HCT116 (cell line): ENCODE results near the gene AEBP1. TPM values are rescaled to one million over a fixed set of nuclear protein-coding genes. Genes with fewer than 3 reads are reported as not detected.

Experiments used
- ATAC-seq: fragments of 200-7000 bp; cut with Tn5 transposase; 2 replicates; pipeline ENCODE4 v1.9.1; 2020; ENCODE audit warnings: mild to moderate bottlenecking, moderate library complexity
- BruUV-seq: library from RNA; stranded (reverse); fragments of 400-500 nt; replicated peaks from 2 replicates; lab custom pipeline; 2021; lab: Mats Ljungman, UMichigan
- CTCF ChIA-PET: fragments of 300-600 bp; sonication (Branson Sonifier 250); formaldehyde crosslinking; loops from one replicate; lab custom pipeline; 2021; ENCODE audit warnings: antibody characterized with exemption; lab: Charles Lee
- POLR2A ChIA-PET: fragments of 300-600, 350-600 bp; sonication (Branson Sonifier 250); formaldehyde crosslinking; loops from one replicate; lab custom pipeline; 2021; ENCODE audit warnings: antibody characterized with exemption; lab: Charles Lee
- RAD21 ChIA-PET, 2 experiments: fragments of 300-600 bp; sonication (Branson Sonifier 250); formaldehyde crosslinking; loops; one replicate each; lab custom pipeline; 2023; ENCODE audit warnings: low total read pairs in 2 of 2; ENCODE audit not compliant: uncharacterized antibody in 2 of 2, unreplicated experiment in 2 of 2, low non-redundant PET in 1 of 2; lab: Charles Lee
- DNase-seq: peaks from one replicate; pipeline ENCODE4 v3.0.0-alpha.2; 2010; ENCODE audit warnings: low read depth, low spot score
- H2AFZ ChIP-seq: fragments of 200-600 bp; shearing (Covaris generic), sonication (generic); 2 replicates; pipeline ENCODE4 v1.6.1; 2017; ENCODE audit warnings: low read depth, mixed run types, mixed read lengths, antibody characterized with exemption, low read length; ENCODE audit not compliant: poor library complexity, severe bottlenecking
- H3K27ac ChIP-seq: 2 replicates; pipeline ENCODE4 v1.5.1; 2012; ENCODE audit warnings: low read depth, low read length
- H3K27me3 ChIP-seq: fragments of 200-600 bp; sonication (generic); 2 replicates; pipeline ENCODE4 v1.6.1; 2016; ENCODE audit warnings: mixed run types, low read length, mixed read lengths; ENCODE audit not compliant: insufficient read depth
- H3K36me3 ChIP-seq, 2 experiments: fragments of 200-500 bp in 1 of 2; fragments of 200-600 bp in 1 of 2; sonication (Bioruptor generic) in 1 of 2; sonication (generic) in 1 of 2; 2 replicates each; pipeline versions ENCODE4 v1.5.1 to v1.6.1; 2014 to 2016; ENCODE audit warnings: low read length in 2 of 2, inconsistent platforms in 1 of 2, mixed read lengths in 1 of 2, mixed run types in 1 of 2; ENCODE audit not compliant: insufficient read depth in 2 of 2, control insufficient read depth in 1 of 2
- H3K4me1 ChIP-seq, 2 experiments: fragments of 200-600 bp in 1 of 2; sonication (generic) in 1 of 2; 2 replicates each; pipeline versions ENCODE4 v1.5.1 to v1.6.1; 2012 to 2017; ENCODE audit warnings: low read length in 2 of 2, inconsistent platforms in 1 of 2, mild to moderate bottlenecking in 1 of 2, mixed read lengths in 1 of 2, mixed run types in 1 of 2, moderate library complexity in 1 of 2; ENCODE audit not compliant: insufficient read depth in 2 of 2, control insufficient read depth in 1 of 2
- H3K4me2 ChIP-seq: fragments of 200-600 bp; sonication (generic); 2 replicates; pipeline ENCODE4 v1.6.1; 2017; ENCODE audit warnings: mixed run types, low read length, mixed read lengths
- H3K4me3 ChIP-seq, 2 experiments: fragments of 200-600 bp in 1 of 2; sonication (generic) in 1 of 2; replicated peaks in 1 of 2; 2 replicates each; pipeline ENCODE4 v1.5.1; 2011 to 2016; ENCODE audit warnings: low read length in 2 of 2, control low read depth in 1 of 2, low read depth in 1 of 2, mild to moderate bottlenecking in 1 of 2, mixed read lengths in 1 of 2, mixed run types in 1 of 2
- H3K79me2 ChIP-seq: fragments of 200-600 bp; sonication (generic); 2 replicates; pipeline ENCODE4 v1.6.1; 2017; ENCODE audit warnings: mild to moderate bottlenecking, mixed run types, low read length, moderate library complexity, mixed read lengths; ENCODE audit not compliant: insufficient read depth
- H3K9ac ChIP-seq: fragments of 200-600 bp; sonication (generic); 2 replicates; pipeline ENCODE4 v1.6.1; 2016; ENCODE audit warnings: low read length, mixed read lengths
- H3K9me2 ChIP-seq: fragments of 200-600 bp; sonication (generic), shearing (Covaris generic); 2 replicates; pipeline ENCODE4 v1.6.1; 2017; ENCODE audit warnings: mixed run types, mild to moderate bottlenecking, moderate library complexity; ENCODE audit not compliant: insufficient read depth
- H3K9me3 ChIP-seq, 2 experiments: fragments of 200-500 bp in 1 of 2; fragments of 200-600 bp in 1 of 2; sonication (Bioruptor generic) in 1 of 2; sonication (generic) in 1 of 2; 2 replicates each; pipeline ENCODE4 v1.6.1; 2014 to 2017; ENCODE audit warnings: low read length in 2 of 2, mixed read lengths in 2 of 2, inconsistent platforms in 1 of 2, low read depth in 1 of 2, mild to moderate bottlenecking in 1 of 2, mixed run types in 1 of 2, moderate library complexity in 1 of 2; ENCODE audit not compliant: control insufficient read depth in 1 of 2, insufficient read depth in 1 of 2
- H4K20me1 ChIP-seq: fragments of 200-600 bp; sonication (generic), shearing (Covaris generic); 2 replicates; pipeline ENCODE4 v1.6.1; 2017; ENCODE audit warnings: mixed run types, mild to moderate bottlenecking, moderate library complexity; ENCODE audit not compliant: insufficient read depth
- CBX3 ChIP-seq: IDR thresholded peaks from 2 replicates; pipeline ENCODE4 v1.6.1; 2012; ENCODE audit warnings: low read depth
- CEBPB ChIP-seq: IDR thresholded peaks from 2 replicates; pipeline ENCODE4 v1.6.1; 2012; ENCODE audit warnings: low read depth
- EGR1 ChIP-seq: IDR thresholded peaks from 2 replicates; pipeline ENCODE4 v1.6.1; 2012; ENCODE audit warnings: low read depth
- EZH2 ChIP-seq: fragments of 200-600 bp; sonication (generic); IDR thresholded peaks from 2 replicates; pipeline ENCODE4 v1.6.1; 2017; ENCODE audit warnings: antibody characterized with exemption, mixed run types
- EZH2phosphoT487 ChIP-seq: fragments of 200-600 bp; IDR thresholded peaks from 2 replicates; pipeline ENCODE4 v1.6.1; 2018; ENCODE audit warnings: antibody characterized with exemption, borderline replicate concordance
- JUND ChIP-seq: IDR thresholded peaks from 2 replicates; pipeline ENCODE4 v1.6.1; 2012
- POLR2A ChIP-seq: IDR thresholded peaks from 2 replicates; pipeline ENCODE4 v1.7.0; 2011; ENCODE audit warnings: borderline replicate concordance; ENCODE audit not compliant: insufficient read depth, insufficient read length; ENCODE audit errors: extremely low read depth
- POLR2AphosphoS5 ChIP-seq: IDR thresholded peaks from 2 replicates; pipeline ENCODE4 v1.6.1; 2011; ENCODE audit warnings: mild to moderate bottlenecking, low read depth, low read length, moderate library complexity
- RAD21 ChIP-seq: IDR thresholded peaks from 2 replicates; pipeline ENCODE4 v1.6.1; 2012; ENCODE audit warnings: low read depth, mild to moderate bottlenecking
- SIN3A ChIP-seq: IDR thresholded peaks from 2 replicates; pipeline ENCODE4 v1.6.1; 2012; ENCODE audit warnings: low read depth
- SP1 ChIP-seq: IDR thresholded peaks from 2 replicates; pipeline ENCODE4 v1.6.1; 2012; ENCODE audit warnings: low read depth
- SRF ChIP-seq: IDR thresholded peaks from 2 replicates; pipeline ENCODE4 v1.6.1; 2012; ENCODE audit warnings: low read depth
- TCF7L2 ChIP-seq: IDR thresholded peaks from 2 replicates; pipeline ENCODE4 v1.7.0; 2011; ENCODE audit warnings: borderline replicate concordance, inconsistent platforms; ENCODE audit not compliant: insufficient read depth, insufficient read length; ENCODE audit errors: extremely low read depth
- YY1 ChIP-seq: IDR thresholded peaks from 2 replicates; pipeline ENCODE4 v1.6.1; 2011; ENCODE audit warnings: low read length, low read depth, moderate library complexity, mild to moderate bottlenecking; ENCODE audit not compliant: insufficient replicate concordance; ENCODE audit errors: extremely low read depth
- ZFX ChIP-seq: fragments of 450-650 bp; IDR thresholded peaks from 2 replicates; pipeline ENCODE4 v1.6.1; 2017
- intact Hi-C: fragments of 100-400 bp; cut with micrococcal nuclease; formaldehyde crosslinking; loops from 2 replicates; pipeline ENCODE4 v1.10.0; 2022
- total RNA-seq: library from RNA; stranded (reverse); gene quantifications from one replicate; pipeline ENCODE4 v1.2.1, GENCODE V29; 2021; ENCODE audit not compliant: unreplicated experiment
- TF ChIP-seq, protein P1 (sequence below): IDR thresholded peaks from 2 replicates; pipeline ENCODE4 v1.6.1; 2012; ENCODE audit warnings: low read depth
- TF ChIP-seq, protein P2 (sequence below): IDR thresholded peaks from 2 replicates; pipeline ENCODE4 v1.6.1; 2012
- TF ChIP-seq, protein P3 (sequence below), 3 experiments: fragments of 200-600 bp in 1 of 3; sonication (generic) in 1 of 3; IDR thresholded peaks in 2 of 3; conservative IDR thresholded peaks in 1 of 3; 2 replicates each; pipeline ENCODE4 v1.5.1; 2012 to 2017; ENCODE audit warnings: low read depth in 2 of 3, low read length in 2 of 3, antibody characterized with exemption in 1 of 3, borderline replicate concordance in 1 of 3, control low read depth in 1 of 3, mild to moderate bottlenecking in 1 of 3, mixed read lengths in 1 of 3, mixed run types in 1 of 3, moderate library complexity in 1 of 3; ENCODE audit not compliant: insufficient read depth in 1 of 3
- TF ChIP-seq, protein P4 (sequence below): IDR thresholded peaks from 2 replicates; pipeline ENCODE4 v1.6.1; 2012
- TF ChIP-seq, protein P5 (sequence below): IDR thresholded peaks from 2 replicates; pipeline ENCODE4 v1.6.1; 2011; ENCODE audit warnings: mild to moderate bottlenecking, low read length, moderate library complexity; ENCODE audit not compliant: insufficient replicate concordance; ENCODE audit errors: extremely low read depth

AEBP1 gene
- total RNA-seq, 1 experiment from 2014 or later, result 0.49 TPM

DNA sequence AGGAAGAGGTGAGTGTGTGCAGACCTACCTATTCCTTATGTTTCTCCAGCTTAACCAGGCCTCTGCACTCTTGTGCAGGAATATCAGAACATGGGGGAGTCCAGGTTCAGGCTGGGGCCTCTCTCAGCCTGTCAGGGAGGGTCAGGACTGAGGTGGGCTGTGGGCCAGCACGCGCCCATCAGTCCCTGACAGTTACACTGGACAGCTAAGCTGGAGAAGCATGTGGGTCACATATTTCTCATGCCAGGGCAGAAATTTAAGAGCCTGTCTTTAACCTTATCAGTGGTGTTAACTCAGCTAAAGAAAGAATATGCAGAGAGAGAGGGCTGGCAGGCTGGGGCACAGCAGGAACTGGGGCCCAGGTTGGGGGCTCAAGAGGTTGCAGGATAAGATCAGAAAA is 27.9 kb downstream of the AEBP1 start:
- ATAC-seq, result no peak
- no peaks in the 10 kb centered on the region for H3K79me2 ChIP-seq
- no peak for DNase-seq
- H2AFZ ChIP-seq, result no peak overlapping the region
- ChIA-PET CTCF (interaction anchor here (1.8 kb wide), 1 partner anchor 64 kb away, joined by 8 read pairs; no protein-coding TSS in a partner anchor), POLR2A (no interaction called here), RAD21 (interaction anchor here in 1 of 2 experiments (1.1 kb wide), 1 partner anchor 64 kb away, joined by 4 read pairs; no protein-coding TSS in a partner anchor)
- no TSS peak for BruUV-seq
- no peaks in the 10 kb centered on the region for H4K20me1 ChIP-seq
- H3K36me3 ChIP-seq, result no peaks in the 10 kb centered on the region
- no peak overlapping the region for H3K27ac ChIP-seq
- intact Hi-C loops, result no loop called here
- peaks cover 0 to 5% of the 10 kb centered on the region in 2 experiments; a peak in 1 of 4 replicates for H3K4me1 ChIP-seq
- no peak overlapping the region for H3K9ac ChIP-seq
- no peaks in the 10 kb centered on the region for H3K9me3 ChIP-seq
- H3K9me2 ChIP-seq, result no peaks in the 10 kb centered on the region
- H3K4me2 ChIP-seq, result no peak overlapping the region
- H3K4me3 ChIP-seq, result no peak overlapping the region
- TF ChIP-seq CEBPB (no peak), EZH2 (no peak), POLR2AphosphoS5 (no peak), RAD21 (no peak), YY1 (no peak), SRF (no peak), EZH2phosphoT487 (no peak), ZFX (no peak), POLR2A (no peak), JUND (no peak), EGR1 (no peak), SIN3A (no peak), CBX3 (no peak), SP1 (no peak), TCF7L2 (no peak)
- TF ChIP-seq, protein P1, sequence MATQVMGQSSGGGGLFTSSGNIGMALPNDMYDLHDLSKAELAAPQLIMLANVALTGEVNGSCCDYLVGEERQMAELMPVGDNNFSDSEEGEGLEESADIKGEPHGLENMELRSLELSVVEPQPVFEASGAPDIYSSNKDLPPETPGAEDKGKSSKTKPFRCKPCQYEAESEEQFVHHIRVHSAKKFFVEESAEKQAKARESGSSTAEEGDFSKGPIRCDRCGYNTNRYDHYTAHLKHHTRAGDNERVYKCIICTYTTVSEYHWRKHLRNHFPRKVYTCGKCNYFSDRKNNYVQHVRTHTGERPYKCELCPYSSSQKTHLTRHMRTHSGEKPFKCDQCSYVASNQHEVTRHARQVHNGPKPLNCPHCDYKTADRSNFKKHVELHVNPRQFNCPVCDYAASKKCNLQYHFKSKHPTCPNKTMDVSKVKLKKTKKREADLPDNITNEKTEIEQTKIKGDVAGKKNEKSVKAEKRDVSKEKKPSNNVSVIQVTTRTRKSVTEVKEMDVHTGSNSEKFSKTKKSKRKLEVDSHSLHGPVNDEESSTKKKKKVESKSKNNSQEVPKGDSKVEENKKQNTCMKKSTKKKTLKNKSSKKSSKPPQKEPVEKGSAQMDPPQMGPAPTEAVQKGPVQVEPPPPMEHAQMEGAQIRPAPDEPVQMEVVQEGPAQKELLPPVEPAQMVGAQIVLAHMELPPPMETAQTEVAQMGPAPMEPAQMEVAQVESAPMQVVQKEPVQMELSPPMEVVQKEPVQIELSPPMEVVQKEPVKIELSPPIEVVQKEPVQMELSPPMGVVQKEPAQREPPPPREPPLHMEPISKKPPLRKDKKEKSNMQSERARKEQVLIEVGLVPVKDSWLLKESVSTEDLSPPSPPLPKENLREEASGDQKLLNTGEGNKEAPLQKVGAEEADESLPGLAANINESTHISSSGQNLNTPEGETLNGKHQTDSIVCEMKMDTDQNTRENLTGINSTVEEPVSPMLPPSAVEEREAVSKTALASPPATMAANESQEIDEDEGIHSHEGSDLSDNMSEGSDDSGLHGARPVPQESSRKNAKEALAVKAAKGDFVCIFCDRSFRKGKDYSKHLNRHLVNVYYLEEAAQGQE, result no peak
- TF ChIP-seq, protein P2, sequence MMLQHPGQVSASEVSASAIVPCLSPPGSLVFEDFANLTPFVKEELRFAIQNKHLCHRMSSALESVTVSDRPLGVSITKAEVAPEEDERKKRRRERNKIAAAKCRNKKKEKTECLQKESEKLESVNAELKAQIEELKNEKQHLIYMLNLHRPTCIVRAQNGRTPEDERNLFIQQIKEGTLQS, result no peak
- TF ChIP-seq, protein P3, sequence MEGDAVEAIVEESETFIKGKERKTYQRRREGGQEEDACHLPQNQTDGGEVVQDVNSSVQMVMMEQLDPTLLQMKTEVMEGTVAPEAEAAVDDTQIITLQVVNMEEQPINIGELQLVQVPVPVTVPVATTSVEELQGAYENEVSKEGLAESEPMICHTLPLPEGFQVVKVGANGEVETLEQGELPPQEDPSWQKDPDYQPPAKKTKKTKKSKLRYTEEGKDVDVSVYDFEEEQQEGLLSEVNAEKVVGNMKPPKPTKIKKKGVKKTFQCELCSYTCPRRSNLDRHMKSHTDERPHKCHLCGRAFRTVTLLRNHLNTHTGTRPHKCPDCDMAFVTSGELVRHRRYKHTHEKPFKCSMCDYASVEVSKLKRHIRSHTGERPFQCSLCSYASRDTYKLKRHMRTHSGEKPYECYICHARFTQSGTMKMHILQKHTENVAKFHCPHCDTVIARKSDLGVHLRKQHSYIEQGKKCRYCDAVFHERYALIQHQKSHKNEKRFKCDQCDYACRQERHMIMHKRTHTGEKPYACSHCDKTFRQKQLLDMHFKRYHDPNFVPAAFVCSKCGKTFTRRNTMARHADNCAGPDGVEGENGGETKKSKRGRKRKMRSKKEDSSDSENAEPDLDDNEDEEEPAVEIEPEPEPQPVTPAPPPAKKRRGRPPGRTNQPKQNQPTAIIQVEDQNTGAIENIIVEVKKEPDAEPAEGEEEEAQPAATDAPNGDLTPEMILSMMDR (IDR thresholded peaks at IDR 0.05 in 2 of 3, conservative IDR thresholded peaks at IDR 0.05 in 1 of 3; ENCODE audit: borderline replicate concordance in 1 of 3, insufficient read depth in 1 of 3, low read depth in 2 of 3, low read length in 2 of 3), result no peak
- TF ChIP-seq, protein P4, sequence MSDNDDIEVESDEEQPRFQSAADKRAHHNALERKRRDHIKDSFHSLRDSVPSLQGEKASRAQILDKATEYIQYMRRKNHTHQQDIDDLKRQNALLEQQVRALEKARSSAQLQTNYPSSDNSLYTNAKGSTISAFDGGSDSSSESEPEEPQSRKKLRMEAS, result no peak
- TF ChIP-seq, protein P5, sequence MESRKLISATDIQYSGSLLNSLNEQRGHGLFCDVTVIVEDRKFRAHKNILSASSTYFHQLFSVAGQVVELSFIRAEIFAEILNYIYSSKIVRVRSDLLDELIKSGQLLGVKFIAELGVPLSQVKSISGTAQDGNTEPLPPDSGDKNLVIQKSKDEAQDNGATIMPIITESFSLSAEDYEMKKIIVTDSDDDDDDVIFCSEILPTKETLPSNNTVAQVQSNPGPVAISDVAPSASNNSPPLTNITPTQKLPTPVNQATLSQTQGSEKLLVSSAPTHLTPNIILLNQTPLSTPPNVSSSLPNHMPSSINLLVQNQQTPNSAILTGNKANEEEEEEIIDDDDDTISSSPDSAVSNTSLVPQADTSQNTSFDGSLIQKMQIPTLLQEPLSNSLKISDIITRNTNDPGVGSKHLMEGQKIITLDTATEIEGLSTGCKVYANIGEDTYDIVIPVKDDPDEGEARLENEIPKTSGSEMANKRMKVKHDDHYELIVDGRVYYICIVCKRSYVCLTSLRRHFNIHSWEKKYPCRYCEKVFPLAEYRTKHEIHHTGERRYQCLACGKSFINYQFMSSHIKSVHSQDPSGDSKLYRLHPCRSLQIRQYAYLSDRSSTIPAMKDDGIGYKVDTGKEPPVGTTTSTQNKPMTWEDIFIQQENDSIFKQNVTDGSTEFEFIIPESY, result no peak
- H3K27me3 ChIP-seq, result no peaks in the 10 kb centered on the region
